GM21529 (cell line): ENCODE results near the gene RHOU.

Experiments used
- ATAC-seq: cut with Tn5 transposase; IDR thresholded peaks from one replicate; pipeline ENCODE4 v1.9.1; 2021; ENCODE audit not compliant: unreplicated experiment

The RHOU gene

GRCh38 chr1:228736844-228737445 is 1.7 kb downstream of the RHOU start:
- no peak for ATAC-seq

DNA sequence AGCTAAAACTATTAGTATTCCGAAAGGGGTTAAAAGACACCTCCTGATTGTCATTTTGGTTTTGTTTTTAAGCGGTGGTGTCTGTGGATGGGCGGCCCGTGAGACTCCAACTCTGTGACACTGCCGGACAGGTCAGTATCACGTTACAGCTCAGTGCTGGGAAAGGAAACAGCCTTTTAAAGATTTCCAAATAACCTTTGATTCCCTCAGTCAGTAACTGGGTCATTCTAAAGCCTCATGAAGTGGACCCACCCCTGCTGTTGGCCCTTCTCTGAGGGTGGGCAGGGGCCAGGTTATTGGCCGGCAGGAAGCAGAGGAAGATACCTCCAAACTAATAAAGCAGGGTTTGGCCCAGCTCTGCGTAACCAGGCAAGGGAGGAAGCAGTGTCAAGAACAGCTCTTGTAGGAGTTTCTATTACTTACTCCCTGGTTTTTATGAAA is 2.3 kb downstream of the RHOU start:
- ATAC-seq, result no peak

DNA sequence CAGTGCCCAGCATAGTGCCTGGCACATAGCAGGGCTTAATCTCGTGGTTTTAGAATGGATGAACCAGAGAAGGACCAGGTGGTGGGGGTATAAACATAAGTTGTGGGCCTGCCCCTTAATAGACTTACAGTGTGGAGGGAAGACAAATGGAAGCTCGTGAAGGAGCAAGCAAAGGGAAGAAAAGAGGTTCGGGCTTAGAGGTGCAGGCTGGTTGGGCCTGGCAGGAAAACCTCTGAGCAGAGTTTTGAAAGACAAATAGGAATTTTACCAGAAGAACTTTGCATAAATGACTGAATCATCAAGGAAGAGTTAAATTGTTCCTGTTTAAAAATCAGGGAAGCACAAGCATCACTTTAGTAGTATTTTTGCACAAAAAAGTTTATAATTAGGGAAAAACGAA is 4.5 kb downstream of the RHOU start:
- no peak for ATAC-seq

DNA sequence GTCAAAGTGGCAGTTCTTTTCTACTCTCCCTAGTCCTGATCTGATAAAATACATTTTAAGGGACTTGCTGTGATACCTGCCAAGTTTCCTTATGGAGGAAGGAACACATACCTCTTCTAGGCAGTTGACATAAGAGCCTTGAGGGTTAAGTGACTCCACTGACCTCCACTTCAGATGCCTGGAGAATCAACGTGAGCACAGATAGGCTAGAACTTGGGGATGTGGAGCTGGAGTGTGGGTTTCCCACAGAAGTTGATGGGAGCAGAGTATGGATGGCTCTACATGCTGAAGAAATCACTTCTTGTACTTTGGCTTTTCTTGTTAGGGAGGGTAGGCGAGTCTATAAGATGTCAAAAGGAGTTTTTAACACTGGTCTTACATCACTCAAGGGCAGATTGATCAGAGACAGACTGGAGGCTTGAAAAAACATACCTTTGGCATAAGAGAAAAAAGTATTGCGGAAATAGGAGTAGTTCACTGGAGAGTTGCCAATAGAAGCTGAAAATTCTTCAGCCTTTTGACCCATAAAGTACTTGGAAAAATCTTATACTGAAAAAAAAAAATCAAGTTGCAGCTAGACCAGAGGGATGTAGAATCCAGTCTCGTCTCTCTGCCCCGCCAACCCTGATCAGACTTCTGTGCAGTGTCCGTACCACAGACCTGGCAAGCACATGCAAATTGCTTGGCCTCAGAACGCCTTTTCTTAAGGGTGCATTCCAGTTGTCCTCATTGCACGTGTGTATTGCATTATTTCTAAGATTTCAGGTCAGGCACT is 5.5 kb downstream of the RHOU start:
- no peak for ATAC-seq

DNA sequence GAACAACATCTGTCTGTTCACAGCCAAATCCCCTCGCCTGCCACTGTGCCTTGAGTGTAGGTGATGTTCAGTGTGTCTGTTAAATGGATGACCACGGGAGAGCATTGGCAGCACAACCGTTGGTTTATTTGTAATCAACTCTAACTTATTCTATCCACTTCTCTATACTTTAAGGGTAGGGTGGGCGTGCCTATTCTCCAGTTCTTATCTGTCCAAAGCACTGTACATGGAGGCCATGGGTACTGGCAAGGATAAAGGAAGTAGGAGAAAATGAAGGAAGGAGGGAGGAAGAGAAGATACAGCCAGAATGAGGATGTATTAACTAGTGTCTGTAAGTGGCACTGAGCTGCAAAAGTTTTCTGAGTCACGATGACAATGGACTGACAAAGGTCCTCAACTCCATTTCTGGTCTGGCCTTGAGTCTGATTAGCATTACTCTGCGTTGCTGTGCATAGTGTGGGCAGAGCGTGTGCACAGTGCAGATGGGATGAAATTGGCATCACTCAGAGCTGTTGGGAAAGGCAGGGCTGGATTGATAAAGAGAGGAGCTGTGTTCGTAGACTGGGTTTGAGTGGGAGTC is 7.1 kb downstream of the RHOU start:
- no peak for ATAC-seq

DNA sequence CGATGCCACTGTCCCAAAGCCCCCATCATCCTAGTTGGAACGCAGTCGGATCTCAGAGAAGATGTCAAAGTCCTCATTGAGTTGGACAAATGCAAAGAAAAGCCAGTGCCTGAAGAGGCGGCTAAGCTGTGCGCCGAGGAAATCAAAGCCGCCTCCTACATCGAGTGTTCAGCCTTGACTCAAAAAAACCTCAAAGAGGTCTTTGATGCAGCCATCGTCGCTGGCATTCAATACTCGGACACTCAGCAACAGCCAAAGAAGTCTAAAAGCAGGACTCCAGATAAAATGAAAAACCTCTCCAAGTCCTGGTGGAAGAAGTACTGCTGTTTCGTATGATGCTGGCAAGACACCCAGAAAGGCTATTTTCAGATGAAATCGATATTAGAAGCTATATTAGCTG is 8.1 kb downstream of the RHOU start:
- ATAC-seq, result no peak

GRCh38 chr1:228744356-228744755 is 9.1 kb downstream of the RHOU start:
- no peak for ATAC-seq

GRCh38 chr1:228744918-228745317 is 9.6 kb downstream of the RHOU start:
- no peak for ATAC-seq

DNA sequence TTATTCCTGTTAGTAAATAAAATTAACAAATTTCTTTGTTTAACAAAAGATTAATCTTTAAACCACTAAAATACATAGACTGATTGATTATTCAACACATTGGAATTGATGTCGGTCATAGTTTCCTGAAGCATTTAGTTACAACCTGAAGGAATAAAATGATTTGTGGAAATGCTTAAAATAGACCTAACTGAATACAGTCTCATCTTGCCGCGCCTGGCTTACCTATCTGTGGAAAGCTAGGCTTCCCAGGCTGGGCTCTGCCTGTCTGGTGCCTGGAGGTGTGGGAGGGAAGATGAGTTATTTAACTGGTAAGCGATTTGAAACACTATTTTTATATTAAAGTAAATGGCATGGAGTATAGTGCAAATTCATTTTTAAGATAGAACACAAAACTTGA is 10.2 kb downstream of the RHOU start:
- no peak for ATAC-seq

- no peak for ATAC-seq
Observed at GRCh38 chr1:228747301-228747935, 12.1 kb downstream of the RHOU start.

- no peak for ATAC-seq
Observed at GRCh38 chr1:228748029-228748428, 12.8 kb downstream of the RHOU start.

DNA sequence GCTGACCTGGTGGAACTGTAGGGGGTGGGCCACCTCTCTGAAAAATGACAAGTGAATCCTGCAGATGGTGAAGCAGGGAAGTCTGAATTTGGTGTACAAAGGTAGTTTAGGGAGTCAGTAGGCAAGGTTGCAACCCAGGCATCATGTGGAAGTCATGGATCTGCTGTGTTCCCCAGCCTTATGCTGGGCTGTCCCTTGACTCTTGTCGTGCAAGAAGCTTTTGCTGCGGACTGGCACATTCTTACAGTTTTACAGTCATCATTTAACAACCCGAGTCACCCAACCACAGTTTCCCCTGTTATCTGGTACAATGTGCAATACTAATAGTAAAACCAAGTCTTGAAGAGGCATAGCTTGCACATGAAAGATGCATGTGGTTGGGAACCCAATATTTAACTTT is 13.2 kb downstream of the RHOU start:
- no peak for ATAC-seq

DNA sequence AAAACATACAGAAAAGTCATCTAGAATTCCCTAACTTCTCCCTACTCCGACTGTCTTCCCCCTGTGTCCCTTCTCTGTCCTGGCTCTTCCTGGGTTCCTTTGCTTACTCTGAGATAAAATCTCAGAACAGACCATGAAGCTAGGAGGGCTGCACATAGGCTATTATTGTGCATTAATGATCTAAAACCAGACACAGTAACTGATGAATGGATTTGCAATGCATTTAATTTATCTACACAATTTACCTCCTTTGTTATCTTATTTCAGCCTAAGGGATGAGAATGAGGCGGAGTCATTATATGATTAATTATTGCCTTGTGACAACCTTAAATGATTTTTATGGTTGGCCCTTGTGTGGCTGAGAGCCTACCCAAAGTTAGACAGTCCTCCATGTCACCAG is 14.5 kb downstream of the RHOU start:
- ATAC-seq, result no peak

DNA sequence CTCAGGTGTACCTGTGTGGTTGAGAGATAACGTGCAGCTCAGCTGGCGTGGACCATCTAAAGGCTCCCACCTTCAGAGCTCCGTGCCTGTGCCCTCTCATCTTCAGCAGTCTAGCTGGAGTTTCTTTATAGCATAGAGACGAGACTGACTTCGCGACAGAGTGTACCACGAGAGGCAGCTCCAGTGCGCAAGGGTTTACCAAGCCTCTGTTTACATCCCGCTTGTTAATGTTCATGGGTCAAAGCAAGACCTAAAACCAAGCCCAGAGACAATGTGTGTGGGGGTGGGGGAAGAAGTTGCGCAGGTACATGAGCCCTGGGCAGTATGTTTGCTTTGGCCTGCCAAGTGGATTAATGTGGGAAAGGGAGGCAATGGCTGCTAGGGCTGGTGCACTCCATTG is 15.6 kb downstream of the RHOU start:
- ATAC-seq, result no peak

DNA sequence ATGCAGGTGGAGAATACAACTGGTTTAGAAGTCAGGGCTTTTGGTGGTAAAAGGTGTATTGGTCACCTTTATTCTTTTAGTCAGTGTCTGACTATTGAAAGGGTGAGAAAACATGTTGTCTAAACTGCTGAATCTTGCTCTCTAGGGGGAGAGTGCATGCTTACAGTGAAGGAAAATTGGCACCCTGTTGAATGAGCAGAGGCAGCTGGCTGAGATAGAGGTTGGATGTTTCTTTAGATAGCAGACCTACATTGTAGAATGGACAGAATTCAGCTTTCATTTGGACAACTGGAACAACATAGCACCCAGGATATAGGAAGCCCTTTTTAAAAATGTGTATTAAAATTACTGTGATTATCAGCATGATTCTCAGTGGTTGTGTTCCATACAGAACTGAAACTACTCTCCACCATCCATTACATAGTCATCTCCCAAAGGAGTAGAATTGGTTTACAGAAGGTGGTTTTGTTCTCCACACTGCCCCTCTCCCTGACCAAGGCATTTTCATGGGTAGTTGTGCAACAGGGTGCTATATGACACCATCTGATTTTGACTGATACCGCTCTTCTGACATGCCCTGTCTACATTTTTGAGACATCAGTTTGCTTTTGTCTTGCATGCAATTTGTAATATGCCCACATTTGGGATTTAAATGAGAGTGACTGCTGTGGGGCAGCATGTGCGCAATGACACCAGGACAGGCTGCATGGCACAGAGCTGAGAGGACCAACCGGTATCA is 16.2 kb downstream of the RHOU start:
- ATAC-seq, result no peak

DNA sequence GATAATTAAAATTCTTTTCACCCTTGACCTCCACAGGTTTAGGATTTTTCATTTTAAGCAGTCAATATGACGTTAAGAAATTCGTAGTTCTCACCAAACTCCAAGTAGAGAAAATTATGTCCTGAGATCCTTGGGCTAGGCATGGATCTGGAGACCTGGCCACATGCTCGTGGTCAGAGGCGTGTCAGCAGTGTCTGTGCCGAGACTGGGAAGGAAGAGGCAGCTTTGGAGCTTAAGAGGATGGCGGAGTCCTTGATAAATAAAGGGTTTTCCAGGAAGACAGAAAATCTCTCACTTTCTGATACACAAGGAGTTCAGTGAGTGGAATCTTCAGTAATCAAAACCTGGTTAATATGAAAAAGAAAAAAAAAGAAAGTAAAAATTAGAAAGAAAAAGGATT is 17.0 kb downstream of the RHOU start:
- ATAC-seq, result no peak

DNA sequence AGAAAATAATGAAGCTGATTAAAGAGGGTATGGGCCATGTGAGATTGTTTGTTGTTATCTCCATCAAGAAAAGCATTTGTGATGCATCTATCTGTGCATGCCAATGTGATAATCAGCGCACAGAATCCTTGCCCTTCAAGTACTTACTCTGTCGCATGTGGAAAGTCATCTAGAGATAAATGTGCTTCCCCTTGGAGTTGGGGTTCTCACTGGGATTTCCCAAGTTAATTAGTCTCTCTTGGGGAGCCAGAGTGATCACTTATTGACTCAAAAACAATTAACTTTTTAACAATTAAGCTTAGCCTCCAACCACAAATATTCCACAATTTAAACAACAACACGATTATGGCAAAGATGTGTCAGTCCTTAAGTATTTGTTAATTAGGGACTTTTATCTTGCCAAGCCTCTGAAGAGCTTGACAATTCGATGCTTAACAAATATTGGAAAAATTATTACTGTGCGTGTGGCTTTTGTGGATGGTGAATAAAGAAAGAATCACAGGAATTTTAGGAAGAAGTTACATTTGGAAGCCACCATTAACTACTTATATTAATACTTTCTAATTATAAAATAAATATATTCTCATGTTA is 17.5 kb downstream of the RHOU start:
- ATAC-seq, result no peak

GRCh38 chr1:228753287-228753686 is 18.0 kb downstream of the RHOU start:
- no peak for ATAC-seq

DNA sequence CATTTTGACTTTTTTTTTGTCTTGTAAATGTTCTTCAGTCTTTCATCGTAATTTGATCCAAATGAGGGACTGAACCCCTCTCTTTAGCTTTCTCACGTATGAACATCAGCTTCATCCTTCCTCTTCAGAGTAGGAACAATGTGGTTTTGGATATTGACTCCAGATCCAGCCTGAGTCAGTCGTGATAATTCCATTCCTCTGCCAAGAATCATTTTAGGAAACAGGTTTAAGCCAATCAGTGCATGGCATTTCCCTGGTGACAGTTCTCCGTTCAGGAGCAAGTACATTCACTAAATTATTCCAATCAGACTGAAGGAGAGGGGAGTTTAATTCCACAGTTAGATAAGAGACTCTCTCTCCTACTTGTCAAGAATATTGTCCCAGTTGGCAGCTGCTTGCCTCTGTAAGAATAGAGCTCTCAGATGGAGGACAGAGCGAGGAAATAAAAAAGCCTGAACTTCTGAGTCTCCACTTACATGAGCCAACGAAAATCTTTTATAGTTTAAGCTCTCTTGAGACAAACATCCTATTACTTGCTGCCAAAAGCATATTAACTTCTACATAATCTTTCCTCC is 18.6 kb downstream of the RHOU start:
- no peak for ATAC-seq

DNA sequence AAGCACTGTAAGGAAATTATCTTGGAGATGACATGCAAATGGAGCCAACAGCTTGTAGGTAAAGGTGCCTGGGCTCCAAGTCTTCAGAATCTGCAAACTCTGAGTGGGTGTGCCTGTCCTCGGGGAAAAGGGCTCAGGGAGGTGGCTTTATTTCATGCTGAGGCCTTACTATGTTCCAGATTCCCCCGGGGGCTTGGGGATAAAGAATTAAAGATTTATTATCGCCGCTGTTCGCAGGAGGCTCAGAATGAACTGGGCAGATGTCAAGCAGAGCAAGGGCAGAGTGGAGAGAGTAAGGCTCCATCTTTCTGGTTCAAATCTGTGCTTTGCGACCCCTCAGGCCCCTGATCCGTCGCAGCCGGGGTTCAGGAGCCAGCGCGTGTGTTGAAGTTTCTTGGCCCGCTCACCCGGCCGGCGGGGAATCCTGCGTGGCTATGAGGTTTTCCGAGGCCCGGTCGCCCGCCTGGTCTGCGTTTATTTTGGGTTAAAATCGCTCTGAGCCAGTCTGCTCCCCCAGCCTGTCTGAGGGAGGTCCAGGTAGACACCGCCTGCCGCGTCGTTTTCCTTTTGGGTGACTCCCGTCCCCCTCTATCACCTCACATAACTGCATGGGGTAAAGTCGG is 19.5 kb downstream of the RHOU start:
- no peak for ATAC-seq
